OCI-LY1 (cell line): ENCODE results near the gene SNX5.

Experiments
- H2AFZ ChIP-seq: fragments of 200-600 bp; sonication (generic), shearing (Covaris generic); 2 replicates; pipeline ENCODE4 v1.6.0; 2014; ENCODE audit warnings: antibody characterized with exemption, mild to moderate bottlenecking, low read length
- H3F3A ChIP-seq: fragments of 200-600 bp; sonication (generic), shearing (Covaris generic); 2 replicates; pipeline ENCODE4 v1.6.0; 2014; ENCODE audit warnings: mild to moderate bottlenecking, antibody characterized with exemption, low read length, moderate library complexity; ENCODE audit not compliant: insufficient read depth
- H3K27ac ChIP-seq: fragments of 200-600 bp; sonication (generic); 2 replicates; pipeline ENCODE4 v1.5.1; 2014; ENCODE audit warnings: low read length, mixed run types, mild to moderate bottlenecking, low read depth; ENCODE audit not compliant: poor library complexity, severe bottlenecking
- H3K27me3 ChIP-seq: fragments of 200-600 bp; sonication (generic); 2 replicates; pipeline ENCODE4 v1.6.0; 2014; ENCODE audit warnings: antibody characterized with exemption, mild to moderate bottlenecking, low read length, moderate library complexity; ENCODE audit not compliant: insufficient read depth
- H3K36me3 ChIP-seq: fragments of 200-600 bp; sonication (generic); 2 replicates; pipeline ENCODE4 v1.6.1; 2014; ENCODE audit warnings: mild to moderate bottlenecking, antibody characterized with exemption, low read length, moderate library complexity, mixed read lengths; ENCODE audit not compliant: insufficient read depth
- H3K4me1 ChIP-seq: fragments of 200-600 bp; sonication (generic); 2 replicates; pipeline ENCODE4 v1.5.1; 2014; ENCODE audit warnings: mild to moderate bottlenecking, low read length, moderate library complexity; ENCODE audit not compliant: insufficient read depth, severe bottlenecking
- H3K4me2 ChIP-seq: fragments of 200-600 bp; sonication (generic), shearing (Covaris generic); 2 replicates; pipeline ENCODE4 v1.6.1; 2014; ENCODE audit warnings: low read length
- H3K4me3 ChIP-seq: fragments of 200-600 bp; sonication (generic); 2 replicates; pipeline ENCODE4 v1.5.1; 2014; ENCODE audit warnings: low read length, low read depth, mild to moderate bottlenecking, mixed read lengths; ENCODE audit not compliant: poor library complexity, severe bottlenecking
- H3K79me2 ChIP-seq: fragments of 200-600 bp; shearing (Covaris generic); 2 replicates; pipeline ENCODE4 v1.6.1; 2016; ENCODE audit warnings: mixed run types, low read length, mixed read lengths; ENCODE audit not compliant: insufficient read depth
- H3K9ac ChIP-seq: fragments of 200-600 bp; sonication (generic), shearing (Covaris generic); 2 replicates; pipeline ENCODE4 v1.6.1; 2014; ENCODE audit warnings: mild to moderate bottlenecking, low read length, mixed read lengths
- H3K9me2 ChIP-seq: fragments of 200-600 bp; sonication (generic), shearing (Covaris generic); 2 replicates; pipeline ENCODE4 v1.6.1; 2014; ENCODE audit warnings: low read depth, mild to moderate bottlenecking, low read length, mixed read lengths
- H3K9me3 ChIP-seq: fragments of 200-600 bp; shearing (Covaris generic); 2 replicates; pipeline ENCODE4 v1.6.1; 2014; ENCODE audit warnings: low read length, mixed read lengths
- H4K20me1 ChIP-seq: fragments of 200-600 bp; sonication (generic), shearing (Covaris generic); 2 replicates; pipeline ENCODE4 v1.6.0; 2016; ENCODE audit warnings: mild to moderate bottlenecking, low read length; ENCODE audit not compliant: insufficient read depth
- CTCF ChIP-seq: fragments of 200-600 bp; sonication (generic), shearing (Covaris generic); IDR thresholded peaks from 2 replicates; pipeline ENCODE4 v1.5.1; 2017; ENCODE audit warnings: mild to moderate bottlenecking, antibody characterized with exemption, low read length, moderate library complexity, mixed read lengths
- EZH2 ChIP-seq: fragments of 200-600 bp; sonication (generic), shearing (Covaris generic); IDR thresholded peaks from 2 replicates; pipeline ENCODE4 v1.8.0; 2017; ENCODE audit warnings: borderline replicate concordance, mixed run types, mild to moderate bottlenecking, antibody characterized with exemption, low read length, moderate library complexity, mixed read lengths

SNX5 gene

GRCh38 chr20:17949899-17950298 is 18.7 kb downstream of the SNX5 start:
- no peak overlapping the region for H3K9ac ChIP-seq
- TF ChIP-seq CTCF (no peak), EZH2 (no peak)
- H3F3A ChIP-seq, result no peaks in the 10 kb centered on the region
- peaks cover 11% of the 10 kb centered on the region for H3K4me1 ChIP-seq
- H4K20me1 ChIP-seq, result no peaks in the 10 kb centered on the region
- H3K27ac ChIP-seq, result no peak overlapping the region
- H3K36me3 ChIP-seq, result peaks cover 100% of the 10 kb centered on the region
- peaks cover 14% of the 10 kb centered on the region for H3K79me2 ChIP-seq
- no peak overlapping the region for H3K4me2 ChIP-seq
- H3K27me3 ChIP-seq, result no peaks in the 10 kb centered on the region
- no peak overlapping the region for H2AFZ ChIP-seq
- no peaks in the 10 kb centered on the region for H3K9me2 ChIP-seq
- H3K4me3 ChIP-seq, result no peak overlapping the region
- H3K9me3 ChIP-seq, result no peaks in the 10 kb centered on the region

GRCh38 chr20:17948442-17948841 is 20.2 kb downstream of the SNX5 start:
- peaks cover 100% of the 10 kb centered on the region for H3K36me3 ChIP-seq
- H3K9me2 ChIP-seq, result no peaks in the 10 kb centered on the region
- no peak overlapping the region for H3K4me2 ChIP-seq
- H3K4me3 ChIP-seq, result no peak overlapping the region
- no peaks in the 10 kb centered on the region for H4K20me1 ChIP-seq
- H3K4me1 ChIP-seq, result peaks cover 21% of the 10 kb centered on the region
- TF ChIP-seq CTCF, result no peak
- TF ChIP-seq EZH2, result no peak
- H3K79me2 ChIP-seq, result 0 out of 2 replicates have a peak, but pooled peaks cover under 1% of the 10 kb centered on the region
- H3K9ac ChIP-seq, result no peak overlapping the region
- no peaks in the 10 kb centered on the region for H3K9me3 ChIP-seq
- H3K27ac ChIP-seq, result no peak overlapping the region
- no peaks in the 10 kb centered on the region for H3K27me3 ChIP-seq
- H3F3A ChIP-seq, result no peaks in the 10 kb centered on the region
- no peak overlapping the region for H2AFZ ChIP-seq

- no peaks in the 10 kb centered on the region for H3K9me3 ChIP-seq
- no peaks in the 10 kb centered on the region for H3K27me3 ChIP-seq
- no peak overlapping the region for H3K4me3 ChIP-seq
- TF ChIP-seq CTCF (no peak), EZH2 (no peak)
- H3F3A ChIP-seq, result no peaks in the 10 kb centered on the region
- H3K9ac ChIP-seq, result no peak overlapping the region
- H3K4me1 ChIP-seq, result peaks cover 26% of the 10 kb centered on the region
- H3K36me3 ChIP-seq, result peaks cover 100% of the 10 kb centered on the region
- H3K27ac ChIP-seq, result no peak overlapping the region
- H2AFZ ChIP-seq, result no peak overlapping the region
- no peaks in the 10 kb centered on the region for H3K79me2 ChIP-seq
- no peaks in the 10 kb centered on the region for H3K9me2 ChIP-seq
- no peak overlapping the region for H3K4me2 ChIP-seq
- H4K20me1 ChIP-seq, result no peaks in the 10 kb centered on the region
Measured at GRCh38 chr20:17947474-17947815, 21.1 kb downstream of the SNX5 start.
